ENCODE data around the gene IL10RB. TPM values are rescaled to one million over a fixed set of nuclear protein-coding genes. Genes with fewer than 3 reads are reported as not detected.

Gene IL10RB
- total and polyA plus RNA-seq, 2 of the 13 experiments (the other 11 are each of a cell fraction or from before 2014, with no cell fraction given) = 17.4 to 18.2 TPM

- TF ChIP-seq NR2F6 (IDR thresholded peaks at IDR 0.05) = no peak
- TF ChIP-seq NR2F6 (CRISPR knock-in tag; IDR thresholded peaks at IDR 0.05) = no peak
- TF ChIP-seq ZNF570 (CRISPR knock-in tag; IDR thresholded peaks at IDR 0.05; ENCODE audit: borderline replicate concordance) = no peak
- TF ChIP-seq ZNF431 (CRISPR knock-in tag; IDR thresholded peaks at IDR 0.05; ENCODE audit: borderline replicate concordance, low read depth) = no peak
- no peak for TF ChIP-seq SCMH1 (CRISPR knock-in tag; IDR thresholded peaks at IDR 0.05; ENCODE audit: borderline replicate concordance)
- TF ChIP-seq ADNP (CRISPR knock-in tag; IDR thresholded peaks at IDR 0.05) = no peak
- no peak for TF ChIP-seq TBX3 (IDR thresholded peaks at IDR 0.05; ENCODE audit: borderline replicate concordance)
- TF ChIP-seq KDM5A (IDR thresholded peaks at IDR 0.05; ENCODE audit: borderline replicate concordance, low read length) = no peak
- TF ChIP-seq MAF1 (CRISPR knock-in tag; IDR thresholded peaks at IDR 0.05; ENCODE audit: borderline replicate concordance) = no peak
- TF ChIP-seq ZNF724P (CRISPR knock-in tag; IDR thresholded peaks at IDR 0.05; ENCODE audit: borderline replicate concordance) = no peak
- TF ChIP-seq ZNF629 (CRISPR knock-in tag; conservative IDR thresholded peaks at IDR 0.05) = no peak
- TF ChIP-seq, protein P1, sequence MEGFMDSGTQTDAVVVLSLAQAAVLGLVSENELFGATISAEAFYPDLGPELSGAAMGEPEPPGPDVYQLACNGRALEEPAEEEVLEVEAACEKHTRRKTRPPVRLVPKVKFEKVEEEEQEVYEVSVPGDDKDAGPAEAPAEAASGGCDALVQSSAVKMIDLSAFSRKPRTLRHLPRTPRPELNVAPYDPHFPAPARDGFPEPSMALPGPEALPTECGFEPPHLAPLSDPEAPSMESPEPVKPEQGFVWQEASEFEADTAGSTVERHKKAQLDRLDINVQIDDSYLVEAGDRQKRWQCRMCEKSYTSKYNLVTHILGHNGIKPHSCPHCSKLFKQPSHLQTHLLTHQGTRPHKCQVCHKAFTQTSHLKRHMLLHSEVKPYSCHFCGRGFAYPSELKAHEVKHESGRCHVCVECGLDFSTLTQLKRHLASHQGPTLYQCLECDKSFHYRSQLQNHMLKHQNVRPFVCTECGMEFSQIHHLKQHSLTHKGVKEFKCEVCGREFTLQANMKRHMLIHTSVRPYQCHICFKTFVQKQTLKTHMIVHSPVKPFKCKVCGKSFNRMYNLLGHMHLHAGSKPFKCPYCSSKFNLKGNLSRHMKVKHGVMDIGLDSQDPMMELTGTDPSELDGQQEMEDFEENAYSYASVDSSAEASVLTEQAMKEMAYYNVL (CRISPR knock-in tag; IDR thresholded peaks at IDR 0.05; ENCODE audit: borderline replicate concordance) = no peak
- TF ChIP-seq FOXK1 (CRISPR knock-in tag; IDR thresholded peaks at IDR 0.05; ENCODE audit: borderline replicate concordance, low read depth) = no peak
- no peak for TF ChIP-seq BRCA1 (CRISPR knock-in tag; IDR thresholded peaks at IDR 0.05)
Measured at GRCh38 chr21:33281096-33281652, 15.0 kb downstream of the IL10RB start (continued).
